ENCODE data around the gene TSEN2.
"Not testable (repeated sequence)": the region's sequence is repeated elsewhere in the genome, so short reads cannot be mapped to it uniquely, and the experiment has no call there.

Gene TSEN2

DNA sequence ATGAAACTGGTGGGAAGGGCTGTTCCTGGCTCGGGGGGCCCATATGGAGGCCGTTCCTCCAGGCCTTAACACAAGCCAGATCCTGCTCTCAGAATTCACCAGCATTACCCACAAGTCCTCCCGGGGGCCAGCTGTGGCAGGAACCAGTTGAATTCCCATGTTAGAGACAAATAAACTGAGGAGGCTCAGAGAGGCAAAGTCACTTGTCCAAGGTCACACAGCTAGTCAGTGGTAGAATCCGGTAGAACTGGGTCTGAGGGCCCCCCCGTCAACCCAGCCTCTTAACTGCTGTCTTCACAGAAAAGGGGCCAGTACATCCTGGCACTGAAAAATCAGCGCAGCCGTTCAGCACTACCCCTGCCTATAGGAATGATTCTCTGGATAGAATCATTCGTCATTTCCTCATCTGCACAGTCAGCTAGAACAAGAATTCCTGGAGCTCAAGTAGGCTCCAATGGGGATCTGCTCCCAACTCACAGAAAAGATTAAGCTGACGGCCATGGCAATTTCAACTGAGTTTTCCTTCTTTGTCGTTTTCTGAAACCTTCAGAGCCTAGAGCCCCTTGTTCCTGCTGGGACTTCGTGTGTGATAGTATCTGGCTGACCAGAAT is 12.2 kb upstream of the TSEN2 start:
- no peak for DNase-seq (ENCODE audit: low read depth)

DNA sequence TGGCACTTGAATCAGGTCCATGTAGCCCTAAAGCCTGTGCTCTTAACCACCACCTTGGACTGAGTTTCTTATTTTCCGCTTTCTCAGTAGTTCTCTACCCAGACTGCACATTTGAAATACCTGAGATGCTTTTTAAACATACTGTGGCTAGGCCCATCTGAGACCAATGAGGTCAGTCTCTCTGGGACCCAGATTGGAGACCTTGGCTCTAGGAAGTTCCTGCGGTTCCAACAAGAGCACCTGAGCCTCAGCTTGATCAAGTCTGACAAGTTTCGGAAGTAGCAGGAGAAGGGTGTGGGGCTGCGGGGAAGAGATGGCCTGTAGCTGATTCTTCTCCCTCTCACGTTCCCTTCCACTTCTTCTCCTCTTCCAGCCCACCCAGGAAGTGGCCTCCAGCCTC is 11.5 kb upstream of the TSEN2 start:
- no peak for DNase-seq (ENCODE audit: low read depth)

DNA sequence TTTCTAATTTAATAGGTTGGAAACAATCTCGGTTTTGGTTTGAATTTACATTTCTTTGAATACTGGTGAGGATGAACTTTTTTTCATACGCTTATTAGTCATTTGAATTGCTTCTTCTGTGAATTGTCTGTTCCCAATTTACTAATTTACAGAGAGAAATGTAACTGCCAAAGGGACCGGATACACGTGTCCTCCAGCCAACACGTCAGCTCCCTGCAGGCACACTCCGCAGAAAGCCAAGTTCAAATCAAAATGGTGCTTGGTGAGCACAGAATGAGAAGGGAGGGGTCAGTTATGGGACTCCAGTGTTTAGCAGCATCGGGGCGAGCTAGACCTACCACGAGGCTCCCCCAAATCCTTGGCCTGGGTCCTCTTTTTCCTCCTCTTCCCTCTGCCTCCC is 10.8 kb upstream of the TSEN2 start:
- DNase-seq (ENCODE audit: low read depth), result peak; percentile 53

DNA sequence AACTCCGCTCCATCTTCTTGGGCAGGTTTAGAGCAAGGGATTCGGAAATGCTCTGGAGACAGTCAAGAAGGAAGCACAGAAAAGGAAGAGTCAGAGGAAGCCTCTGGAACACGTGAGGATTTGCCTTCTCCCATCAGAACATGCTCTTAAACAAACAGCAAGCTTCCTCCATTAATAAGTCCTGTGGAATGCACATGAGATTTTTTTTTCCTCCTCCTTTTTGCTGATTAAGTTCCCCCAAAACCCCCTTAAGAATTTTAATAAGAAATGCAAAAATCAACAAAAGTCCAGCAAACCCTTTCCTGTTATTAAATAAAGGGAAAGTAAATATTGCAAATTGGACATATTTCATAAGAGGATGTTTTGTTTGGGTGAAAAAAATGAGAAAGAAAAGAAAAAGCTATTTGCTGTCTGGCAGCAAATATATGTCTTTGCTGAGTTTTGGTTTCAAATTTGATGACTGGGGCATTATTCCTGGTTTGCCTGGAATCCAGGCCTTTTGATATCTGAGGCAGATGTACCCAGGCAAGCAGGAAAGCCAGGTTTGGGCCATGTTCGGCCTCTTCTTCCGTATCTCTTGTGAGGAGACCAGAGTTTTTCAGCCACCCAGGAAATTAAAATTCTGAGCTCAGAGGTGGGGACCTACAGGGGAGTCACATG is 7.9 kb upstream of the TSEN2 start:
- DNase-seq (ENCODE audit: low read depth), result peak; percentile 21

DNA sequence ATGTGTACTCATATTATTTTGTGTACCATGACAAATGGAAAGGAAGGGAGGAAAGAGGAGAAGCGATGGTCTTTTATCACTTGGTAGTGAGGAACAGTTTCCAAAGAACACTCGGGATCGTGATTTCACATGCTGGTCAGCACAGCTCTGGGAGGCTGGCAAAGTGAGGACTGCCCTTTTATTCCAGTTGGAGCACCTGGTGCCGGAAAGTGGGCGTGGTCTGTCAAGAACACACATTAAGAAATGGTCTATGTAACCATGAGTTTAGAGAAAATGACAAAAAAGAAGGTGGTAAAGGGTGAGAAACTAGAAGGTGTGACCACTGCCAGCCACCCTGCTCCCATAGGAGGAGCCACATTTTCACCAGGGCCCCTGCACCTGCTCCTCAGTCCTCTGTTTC is 7.0 kb upstream of the TSEN2 start:
- DNase-seq (ENCODE audit: low read depth), result no peak

DNA sequence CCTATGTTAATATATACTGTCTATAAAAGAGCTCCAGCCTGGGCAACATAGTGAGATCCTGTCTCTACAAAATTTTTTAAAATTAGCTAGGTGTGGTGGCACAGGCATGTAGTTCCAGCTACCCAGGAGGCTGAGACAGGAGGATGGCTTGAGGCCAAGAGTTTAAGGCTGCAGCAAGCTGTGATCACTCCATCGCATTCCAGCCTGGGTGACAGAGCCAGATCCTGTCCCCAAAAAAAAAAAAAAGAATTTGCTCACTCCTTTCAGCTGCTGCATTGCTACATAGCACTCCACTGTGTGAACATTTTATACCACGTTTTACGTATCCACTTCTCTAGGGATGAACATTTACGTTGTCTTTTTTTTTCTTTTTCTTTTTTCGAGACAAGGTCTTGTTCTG is 6.0 kb upstream of the TSEN2 start:
- no peak for DNase-seq (ENCODE audit: low read depth)

DNA sequence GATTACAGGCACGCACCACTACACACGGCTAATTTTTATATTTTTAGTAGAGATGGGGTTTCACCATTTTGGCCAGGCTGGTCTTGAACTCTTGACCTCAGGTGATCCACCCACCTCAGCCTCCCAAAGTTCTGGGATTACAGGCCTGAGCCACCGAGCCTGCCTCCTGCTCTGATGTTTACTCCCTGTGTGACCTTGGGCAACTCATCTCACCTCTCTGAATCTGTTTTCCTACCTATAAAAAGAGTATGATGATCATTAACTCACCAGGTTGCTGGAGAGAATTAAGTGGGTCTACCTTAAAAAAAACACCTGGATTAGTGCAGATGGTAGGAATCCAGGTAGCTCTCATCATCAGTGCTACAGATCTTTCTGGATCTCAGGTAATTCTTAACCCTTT is 5.1 kb upstream of the TSEN2 start:
- not testable (repeated sequence) for DNase-seq (ENCODE audit: low read depth)

DNA sequence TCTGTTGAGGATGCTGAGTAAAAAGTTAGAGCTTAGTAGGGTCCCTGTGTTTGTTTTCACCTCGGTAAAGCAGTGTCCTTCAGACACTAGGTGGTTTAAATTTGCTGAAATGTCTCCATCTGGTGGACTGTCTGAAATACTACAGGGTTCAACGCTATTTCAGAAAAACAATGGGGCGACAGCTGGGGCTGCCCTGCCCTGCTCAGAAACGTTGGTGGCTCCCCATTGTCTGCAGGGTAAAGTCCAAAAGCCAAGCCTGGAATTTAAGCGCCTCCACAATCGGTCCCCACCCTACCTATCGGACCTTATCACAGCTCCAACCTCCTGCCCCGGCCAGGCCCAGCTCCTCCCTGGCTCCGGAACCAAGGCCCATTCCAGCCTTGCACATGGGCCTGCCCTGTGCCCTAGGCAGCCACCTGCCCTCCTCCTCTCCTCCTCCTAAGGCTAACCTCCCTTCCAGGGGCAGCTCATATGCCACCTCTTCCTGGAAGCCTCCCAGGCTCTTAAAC is 4.3 kb upstream of the TSEN2 start:
- DNase-seq (ENCODE audit: low read depth), result peak; percentile 45

DNA sequence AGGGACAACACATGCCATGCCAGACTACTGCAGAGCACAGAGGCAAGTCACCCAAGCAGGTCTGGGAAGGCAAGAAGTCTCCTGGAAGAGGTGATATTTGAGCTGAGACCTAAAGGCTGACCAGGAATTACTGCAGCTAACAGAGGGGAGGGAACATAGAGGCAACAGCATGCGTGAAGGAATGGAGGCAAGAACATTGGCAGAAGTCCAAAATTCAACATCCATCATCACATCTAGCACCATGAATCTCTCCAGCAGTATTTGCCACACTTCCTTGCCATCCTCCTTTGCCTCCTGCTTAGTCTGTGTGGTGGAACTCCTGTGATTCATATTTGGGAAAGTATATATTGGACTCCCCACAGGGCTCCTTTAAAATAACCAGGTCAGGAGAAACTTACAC is 870 bp upstream of the TSEN2 start:
- DNase-seq (ENCODE audit: low read depth), result no peak

DNA sequence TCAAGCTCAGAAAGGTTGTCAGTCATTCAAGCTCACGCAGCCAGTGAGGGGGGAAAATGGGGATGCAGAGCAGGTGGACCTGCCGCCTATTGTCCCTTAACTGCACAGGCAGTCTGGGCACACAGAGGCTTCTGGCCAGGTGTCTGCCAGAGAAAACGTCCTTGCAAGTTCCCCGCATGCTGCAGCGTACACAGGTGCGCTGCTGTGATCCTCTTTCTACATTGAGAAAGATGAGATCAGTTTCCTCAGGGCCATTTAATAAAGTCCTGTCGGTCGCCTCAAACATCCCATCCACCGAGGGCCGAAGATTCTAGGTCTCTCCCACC is 445 bp upstream of the TSEN2 start:
- DNase-seq (ENCODE audit: low read depth), result no peak

DNA sequence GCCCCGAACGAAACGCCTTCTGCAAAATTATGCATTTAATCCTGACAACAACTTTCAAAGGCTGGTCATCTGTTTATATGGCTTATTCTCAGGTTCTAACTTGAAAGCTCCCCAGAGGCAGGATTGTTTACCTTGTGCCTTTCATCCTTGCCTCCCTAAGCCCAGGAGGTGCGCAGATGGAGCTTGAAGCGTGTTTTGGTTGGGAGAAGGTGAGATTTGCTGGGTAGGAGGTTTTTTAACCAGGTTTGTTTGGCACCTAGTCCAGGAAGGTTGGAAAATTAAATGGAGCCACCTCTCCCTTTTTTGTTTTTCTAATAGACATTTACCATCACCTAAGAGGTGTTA is 675 bp downstream of the TSEN2 start:
- no peak for DNase-seq (ENCODE audit: low read depth)

DNA sequence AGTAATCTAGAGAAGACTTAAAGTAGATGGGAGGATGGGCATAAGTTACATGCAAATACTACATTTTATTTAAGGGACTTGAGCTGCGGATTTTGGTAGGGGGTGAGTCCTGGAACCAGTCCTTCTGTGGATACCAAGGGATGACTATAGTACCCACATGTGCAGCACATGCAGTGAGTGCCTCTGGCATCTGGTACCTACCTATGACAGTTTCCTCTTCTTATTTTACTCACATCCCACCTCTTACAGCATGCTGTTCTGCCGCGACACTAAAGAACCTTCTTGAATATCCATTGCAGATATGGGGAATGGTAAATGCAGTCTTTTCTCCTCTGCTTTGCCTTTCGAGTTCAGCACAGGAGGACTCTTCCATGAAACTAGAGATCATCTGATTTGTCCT is 1.7 kb downstream of the TSEN2 start:
- DNase-seq (ENCODE audit: low read depth), result no peak

DNA sequence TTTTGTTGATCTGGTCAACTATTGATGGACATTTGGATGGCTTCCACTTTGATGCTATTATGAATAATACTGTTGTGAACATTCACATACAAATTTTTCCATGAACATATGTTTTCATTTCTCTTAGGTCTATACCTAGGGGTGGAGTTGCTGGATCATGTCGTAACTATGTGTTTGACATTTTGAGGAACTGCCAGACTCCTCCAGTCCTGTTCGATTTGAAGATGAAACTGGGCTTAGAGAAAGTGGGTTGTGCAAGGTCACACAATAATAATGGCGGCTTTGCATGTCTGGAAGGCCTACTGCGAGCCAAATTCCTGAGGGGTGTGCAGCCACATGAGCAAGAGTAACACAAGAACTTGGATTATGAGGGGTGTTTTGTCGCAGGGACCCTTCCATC is 2.6 kb downstream of the TSEN2 start:
- no peak for DNase-seq (ENCODE audit: low read depth)

DNA sequence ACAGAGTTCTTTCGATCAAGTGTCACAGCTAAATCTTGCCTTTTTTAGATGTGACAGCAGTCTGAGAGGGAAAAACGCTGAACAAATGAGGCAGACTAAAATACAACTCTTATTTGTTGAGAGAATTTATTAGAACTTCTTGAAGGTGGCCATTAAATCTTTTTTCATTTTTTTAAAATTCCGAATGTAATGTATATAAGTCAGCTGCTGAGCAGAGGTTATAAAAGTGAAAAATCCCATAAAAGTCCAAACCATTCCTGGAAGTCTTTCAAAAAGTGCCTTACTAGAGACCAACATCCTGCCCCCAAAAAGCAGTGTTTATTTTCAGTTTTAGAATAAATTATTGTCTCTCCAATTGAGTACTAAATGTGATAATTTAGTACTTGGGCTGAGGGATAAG is 3.1 kb downstream of the TSEN2 start:
- no peak for DNase-seq (ENCODE audit: low read depth)

DNA sequence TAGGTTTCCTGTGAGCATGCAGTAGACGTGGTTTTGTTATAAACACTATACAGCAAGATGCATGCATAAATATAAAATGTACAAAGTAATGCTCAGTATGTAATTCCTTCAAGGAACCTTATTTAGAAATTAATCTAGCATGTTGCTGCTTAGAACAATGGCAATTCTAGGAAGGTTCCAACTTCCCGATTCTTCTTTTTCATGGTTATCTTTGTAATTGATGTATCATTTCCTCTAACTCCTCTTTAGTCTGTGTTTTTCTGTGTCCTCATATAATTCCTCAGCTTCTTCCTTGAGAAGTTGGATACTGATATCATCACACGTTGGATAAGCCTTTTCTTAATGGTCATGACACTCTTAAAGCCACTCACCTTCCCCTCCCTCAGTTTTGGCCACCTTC is 3.5 kb downstream of the TSEN2 start:
- DNase-seq (ENCODE audit: low read depth), result no peak

DNA sequence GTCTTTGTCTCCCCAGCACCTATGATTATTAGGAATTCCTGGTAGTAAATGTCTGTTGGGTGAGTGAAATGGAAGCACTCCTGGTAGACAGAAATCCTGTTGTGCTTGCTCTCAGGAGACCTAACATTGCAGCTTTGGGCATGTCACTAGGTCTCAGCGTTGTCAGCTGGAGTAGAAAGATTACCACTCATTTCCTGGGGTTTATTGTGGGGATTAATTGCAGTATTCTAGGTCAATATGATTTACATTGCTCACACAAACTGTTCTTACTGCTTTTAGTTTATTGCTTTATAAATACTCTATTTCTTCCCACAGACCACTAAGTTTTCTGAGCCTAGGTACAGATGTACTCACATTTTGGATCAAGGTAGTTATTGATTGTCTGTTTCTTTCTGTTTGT is 5.1 kb downstream of the TSEN2 start:
- DNase-seq (ENCODE audit: low read depth), result no peak

DNA sequence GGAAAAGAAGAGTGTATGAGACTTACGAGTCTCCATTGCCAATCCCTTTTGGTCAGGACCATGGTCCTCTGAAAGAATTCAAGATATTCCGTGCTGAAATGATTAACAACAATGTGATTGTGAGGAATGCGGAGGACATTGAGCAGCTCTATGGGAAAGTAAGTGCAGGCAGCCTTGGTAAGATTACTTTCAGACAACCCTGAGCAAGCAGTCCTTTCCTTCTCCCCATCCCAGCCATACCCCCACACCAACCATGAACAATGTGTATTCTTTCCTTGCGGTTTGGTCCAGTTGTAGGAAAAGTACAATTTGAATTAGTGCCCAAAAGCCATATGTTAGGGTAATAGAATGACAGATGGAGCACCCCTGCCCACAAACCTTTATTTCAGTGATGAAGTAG is 5.6 kb downstream of the TSEN2 start:
- DNase-seq (ENCODE audit: low read depth), result no peak

DNA sequence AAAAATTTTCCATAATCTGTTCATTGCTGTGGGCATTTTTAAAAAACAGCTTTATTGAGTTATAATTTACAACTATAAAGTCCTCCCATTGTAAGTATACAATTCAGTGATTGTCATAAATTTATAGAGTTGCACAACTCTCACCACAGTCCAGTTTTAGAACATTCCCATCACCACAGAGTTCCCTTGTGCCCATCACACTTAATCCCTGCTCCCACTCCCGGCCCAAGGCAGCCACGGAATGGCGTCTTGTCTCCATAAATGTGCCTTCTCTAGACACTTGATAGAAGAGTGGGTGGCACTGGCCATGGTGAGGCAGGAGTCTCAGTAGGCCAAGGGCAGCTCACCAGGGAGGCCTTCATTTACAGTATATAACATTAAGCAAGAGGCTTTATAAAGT is 6.3 kb downstream of the TSEN2 start:
- DNase-seq (ENCODE audit: low read depth), result no peak

DNA sequence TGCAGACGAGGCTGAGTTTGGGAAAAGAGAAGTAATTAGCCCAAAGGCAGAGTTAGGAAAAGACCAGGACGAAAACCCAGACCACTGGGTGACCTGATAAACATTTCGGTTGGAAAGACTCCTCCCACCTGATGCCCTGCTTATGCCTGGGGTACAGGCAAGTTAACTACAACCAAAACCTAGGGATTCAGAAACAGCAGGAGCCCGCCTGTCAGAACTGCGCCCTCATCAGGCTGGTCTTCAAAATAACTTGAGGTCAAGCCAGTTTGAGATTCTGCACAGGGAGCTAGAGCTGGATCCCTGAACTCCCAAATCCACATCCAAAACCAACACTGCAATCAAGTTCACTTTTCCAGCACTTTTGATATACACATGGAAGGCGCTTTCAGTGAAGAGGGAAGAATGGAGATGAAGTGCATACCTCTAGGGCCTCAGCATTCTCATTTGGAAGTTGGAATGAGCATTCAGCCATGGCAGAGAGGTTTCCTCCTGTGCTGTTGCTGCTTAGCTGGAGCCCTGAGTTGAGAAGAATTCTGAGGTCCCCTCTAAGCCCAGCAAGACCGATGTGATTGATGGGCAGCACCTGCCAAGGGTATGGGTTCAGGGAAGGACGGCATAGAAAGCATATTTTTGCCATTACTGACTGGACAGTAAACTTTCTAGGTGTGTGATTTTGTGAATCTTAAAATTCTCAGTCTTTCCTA is 11.6 kb downstream of the TSEN2 start:
- DNase-seq (ENCODE audit: low read depth), result no peak

DNA sequence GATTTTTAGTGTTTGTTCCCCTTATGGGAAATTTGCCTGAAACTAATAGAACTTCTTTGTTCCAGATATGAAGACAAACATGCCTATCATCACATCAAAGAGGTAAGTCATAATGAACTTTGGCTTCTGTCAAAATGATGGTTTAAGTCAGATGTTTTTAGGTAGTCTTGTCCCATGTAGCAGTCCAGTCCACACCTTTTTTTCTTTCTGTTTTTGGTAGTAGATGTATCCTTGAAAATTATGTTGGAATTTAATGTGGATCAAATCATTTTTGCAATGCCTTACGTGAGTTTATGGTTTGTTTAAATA is 12.1 kb downstream of the TSEN2 start:
- DNase-seq (ENCODE audit: low read depth), result no peak

DNA sequence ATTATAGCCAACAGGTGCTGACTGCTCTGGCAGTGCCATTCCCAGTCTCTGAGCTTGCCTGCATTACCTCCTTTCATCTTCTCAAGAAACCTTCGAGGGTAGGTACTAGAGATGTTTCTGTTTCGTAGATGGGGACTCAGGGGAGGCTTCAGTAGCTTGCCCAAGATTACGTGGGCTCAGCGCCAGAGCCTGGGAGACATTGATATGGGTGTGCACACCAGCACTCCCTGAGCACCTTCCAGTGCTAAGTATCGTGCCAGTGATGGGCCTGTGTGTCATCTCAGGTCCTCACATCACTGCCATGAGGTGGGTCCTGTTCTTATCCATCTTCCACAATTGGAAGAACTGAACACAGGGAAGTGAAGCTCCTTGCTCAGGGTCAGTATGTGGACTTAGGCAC is 15.2 kb downstream of the TSEN2 start:
- DNase-seq (ENCODE audit: low read depth), result no peak

DNA sequence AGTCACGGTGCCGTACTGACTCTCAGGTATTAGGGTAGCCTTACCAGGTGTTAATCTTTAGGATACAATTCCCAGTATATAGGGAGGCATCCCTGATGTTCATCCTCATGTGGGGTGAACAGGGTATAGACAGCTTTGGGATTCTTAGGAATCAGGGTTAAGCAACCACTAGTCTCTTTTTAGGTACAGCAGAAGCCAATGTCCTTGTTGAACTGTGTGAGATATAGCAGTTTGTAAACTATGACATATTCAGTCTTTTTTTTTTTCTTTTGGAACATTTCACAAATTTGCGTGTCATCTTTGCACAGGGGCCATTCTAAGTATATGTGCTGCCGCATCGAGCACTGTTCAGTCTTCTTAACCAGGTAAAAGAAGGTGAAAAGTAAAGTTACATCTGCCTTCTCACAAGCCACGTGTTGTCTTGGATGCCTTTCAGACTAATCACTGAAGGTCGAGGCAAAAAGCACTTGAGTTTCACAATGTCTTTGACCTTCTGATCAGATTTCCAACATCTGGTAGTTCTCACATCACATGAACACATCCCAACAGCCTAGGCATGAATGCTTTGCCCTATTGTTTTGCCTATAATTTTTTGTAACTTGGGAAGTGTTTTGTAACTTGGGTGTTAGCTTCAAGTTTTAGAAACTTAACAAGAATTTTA is 17.2 kb downstream of the TSEN2 start:
- DNase-seq (ENCODE audit: low read depth), result peak; percentile 79

DNA sequence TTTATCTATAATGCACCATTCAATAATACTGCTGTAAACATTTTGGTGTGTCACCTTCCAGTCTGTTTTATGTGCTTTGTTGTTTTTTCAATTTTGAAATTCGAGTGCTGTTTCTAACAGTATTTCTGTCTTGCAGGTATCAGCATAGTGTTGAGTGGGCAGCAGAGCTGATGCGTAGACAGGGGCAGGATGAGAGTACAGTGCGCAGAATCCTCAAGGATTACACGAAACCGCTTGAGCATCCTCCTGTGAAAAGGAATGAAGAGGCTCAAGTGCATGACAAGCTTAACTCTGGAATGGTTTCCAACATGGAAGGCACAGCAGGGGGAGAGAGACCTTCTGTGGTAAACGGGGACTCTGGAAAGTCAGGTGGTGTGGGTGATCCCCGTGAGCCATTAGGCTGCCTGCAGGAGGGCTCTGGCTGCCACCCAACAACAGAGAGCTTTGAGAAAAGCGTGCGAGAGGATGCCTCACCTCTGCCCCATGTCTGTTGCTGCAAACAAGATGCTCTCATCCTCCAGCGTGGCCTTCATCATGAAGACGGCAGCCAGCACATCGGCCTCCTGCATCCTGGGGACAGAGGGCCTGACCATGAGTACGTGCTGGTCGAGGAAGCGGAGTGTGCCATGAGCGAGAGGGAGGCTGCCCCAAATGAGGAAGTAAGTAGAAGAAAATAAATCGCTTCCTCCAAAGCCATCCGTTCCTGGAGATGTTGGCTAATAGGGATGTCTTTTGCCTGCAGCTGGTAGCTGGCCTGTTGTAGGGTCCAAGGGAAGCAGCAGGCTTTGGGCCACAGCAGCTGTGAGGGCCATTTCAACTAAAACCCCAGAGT is 19.1 kb downstream of the TSEN2 start:
- DNase-seq (ENCODE audit: low read depth), result no peak
